Endothelial cell of umbilical vein (primary cell): Measurements from ENCODE around the gene GNG2. TPM values are rescaled to one million over a fixed set of nuclear protein-coding genes. Genes with fewer than 3 reads are reported as not detected.

ENCODE experiments used
- BruUV-seq: library from RNA; stranded (reverse); fragments of 400-500 nt; replicated peaks from 2 replicates; lab custom pipeline; 2021; lab: Mats Ljungman, UMichigan
- CTCF ChIA-PET: fragments of 300-600, 350-600 bp; sonication (Branson Sonifier 250); formaldehyde crosslinking; loops from one replicate; lab custom pipeline; 2021; ENCODE audit warnings: antibody characterized with exemption, inconsistent platforms; lab: Charles Lee
- POLR2A ChIA-PET: fragments of 300-600, 350-600 bp; sonication (Branson Sonifier 250); formaldehyde crosslinking; loops from one replicate; lab custom pipeline; 2021; ENCODE audit warnings: antibody characterized with exemption, inconsistent platforms; lab: Charles Lee
- DNase-seq: peaks from one replicate; pipeline ENCODE4 v3.0.0-alpha.2; 2011; ENCODE audit warnings: low read depth, low spot score
- FAIRE-seq: peaks from 2 replicates; lab custom pipeline; 2011; peaks lifted over from hg19 to GRCh38; lab: Jason Lieb, UNC
- H2AFZ ChIP-seq: 2 replicates; pipeline ENCODE4 v1.6.0; 2012; ENCODE audit warnings: low read depth, low read length, control low read depth, inconsistent platforms
- H3K27ac ChIP-seq: 2 replicates; pipeline ENCODE4 v1.5.1; 2011; ENCODE audit warnings: low read depth, mild to moderate bottlenecking, control low read depth, low read length, moderate library complexity; ENCODE audit not compliant: insufficient read depth
- H3K27me3 ChIP-seq, 2 experiments: 2 replicates each; pipeline versions ENCODE4 v1.6.0 to v1.6.1; 2011; ENCODE audit warnings: low read length in 2 of 2, mixed read lengths in 1 of 2; ENCODE audit not compliant: control insufficient read depth in 2 of 2, insufficient read depth in 2 of 2
- H3K36me3 ChIP-seq, 2 experiments: 2 replicates in 1 of 2; 3 replicates in 1 of 2; pipeline ENCODE4 v1.5.1; 2011; ENCODE audit warnings: low read length in 2 of 2, mild to moderate bottlenecking in 1 of 2, moderate library complexity in 1 of 2; ENCODE audit not compliant: control insufficient read depth in 2 of 2, insufficient read depth in 2 of 2; ENCODE audit errors: extremely low read depth in 1 of 2
- H3K4me1 ChIP-seq: 3 replicates; pipeline ENCODE4 v1.5.1; 2011; ENCODE audit warnings: mild to moderate bottlenecking, low read length; ENCODE audit not compliant: control insufficient read depth, insufficient read depth; ENCODE audit errors: extremely low read depth
- H3K4me2 ChIP-seq: 2 replicates; pipeline ENCODE4 v1.6.1; 2011; ENCODE audit warnings: low read length, control low read depth, mixed read lengths; ENCODE audit not compliant: insufficient read depth
- H3K4me3 ChIP-seq, 3 experiments: fragments of 200-600 bp in 1 of 3; sonication (generic), shearing (Covaris generic) in 1 of 3; replicated peaks in 1 of 3; 2 replicates each; pipeline ENCODE4 v1.5.1; 2011 to 2016; ENCODE audit warnings: control low read depth in 3 of 3, low read length in 3 of 3, mild to moderate bottlenecking in 2 of 3, inconsistent platforms in 1 of 3, low read depth in 1 of 3, moderate library complexity in 1 of 3; ENCODE audit not compliant: insufficient read depth in 1 of 3
- H3K79me2 ChIP-seq: 2 replicates; pipeline ENCODE4 v1.6.0; 2012; ENCODE audit warnings: low read length, inconsistent platforms; ENCODE audit not compliant: control insufficient read depth, insufficient read depth
- H3K9ac ChIP-seq: replicated peaks from 2 replicates; pipeline ENCODE3; 2011; ENCODE audit warnings: low read length, control low read depth; ENCODE audit not compliant: insufficient read depth; ENCODE audit errors: extremely low read depth
- H3K9me1 ChIP-seq: replicated peaks from 3 replicates; pipeline ENCODE4 v1.6.0; 2011; ENCODE audit warnings: mild to moderate bottlenecking, low read length; ENCODE audit not compliant: control insufficient read depth, insufficient read depth; ENCODE audit errors: extremely low read depth
- H3K9me3 ChIP-seq: replicated peaks from 2 replicates; pipeline ENCODE4 v1.5.1; 2012; ENCODE audit warnings: low read length, inconsistent platforms; ENCODE audit not compliant: control insufficient read depth, insufficient read depth
- H4K20me1 ChIP-seq: replicated peaks from 2 replicates; pipeline ENCODE3; 2011; ENCODE audit warnings: mild to moderate bottlenecking, low read length; ENCODE audit not compliant: control insufficient read depth, insufficient read depth; ENCODE audit errors: extremely low read depth
- EZH2 ChIP-seq: IDR thresholded peaks from 2 replicates; pipeline ENCODE4 v1.6.1; 2012; ENCODE audit warnings: borderline replicate concordance, low read depth, mild to moderate bottlenecking, moderate library complexity, low read length, inconsistent platforms; ENCODE audit not compliant: severe bottlenecking
- FOS ChIP-seq: IDR thresholded peaks from 2 replicates; pipeline ENCODE4 v1.6.1; 2011; ENCODE audit warnings: mild to moderate bottlenecking, low read length, moderate library complexity, borderline replicate concordance; ENCODE audit not compliant: insufficient read depth
- GATA2 ChIP-seq: IDR thresholded peaks from 2 replicates; pipeline ENCODE4 v1.7.0; 2011; ENCODE audit warnings: low read depth, mild to moderate bottlenecking, moderate library complexity, mixed read lengths, low read length; ENCODE audit not compliant: insufficient read length, insufficient read depth
- JUN ChIP-seq: IDR thresholded peaks from 2 replicates; pipeline ENCODE4 v1.6.1; 2011; ENCODE audit warnings: borderline replicate concordance, low read depth; ENCODE audit not compliant: insufficient read length, insufficient read depth
- MAX ChIP-seq: IDR thresholded peaks from 2 replicates; pipeline ENCODE4 v1.6.1; 2011; ENCODE audit not compliant: insufficient read depth, insufficient read length
- MYC ChIP-seq: IDR thresholded peaks from one replicate; pipeline ENCODE4 v1.6.1; 2011; ENCODE audit warnings: mild to moderate bottlenecking, low read depth, low read length
- POLR2A ChIP-seq: IDR thresholded peaks from 2 replicates; pipeline ENCODE4 v1.6.1; 2012; ENCODE audit warnings: low read depth, mild to moderate bottlenecking, control low read depth, low read length
- POLR2AphosphoS5 ChIP-seq: IDR thresholded peaks from 2 replicates; pipeline ENCODE4 v1.6.1; 2012; ENCODE audit warnings: low read depth, mild to moderate bottlenecking, control low read depth, low read length, moderate library complexity; ENCODE audit not compliant: insufficient read depth
- dilution Hi-C: fragments of 300-500 bp; cut with MboI; formaldehyde crosslinking; loops from one replicate; pipeline ENCODE4 v1.15.0; 2019; ENCODE audit warnings: low sequenced_read_pairs; ENCODE audit not compliant: extremely low pct_ligation_motif_present
- intact Hi-C: fragments of 100-400 bp; cut with micrococcal nuclease; formaldehyde crosslinking; loops from one replicate; pipeline ENCODE4 v1.10.0; 2022
- polyA plus RNA-seq, 4 experiments: library from polyadenylated mRNA; depleted of rRNA in 3 of 4; stranded (reverse) in 3 of 4; unstranded in 1 of 4; fragments of >200 nt; gene quantifications; 2 replicates each; pipeline versions ENCODE4 v1.2.1 to v1.2.3, GENCODE V29; 2011 to 2012; ENCODE audit warnings: missing spikeins in 1 of 4
- total RNA-seq: library from RNA; stranded (reverse); gene quantifications from 2 replicates; pipeline ENCODE4 v1.2.3, GENCODE V29; 2021
- TF ChIP-seq, protein P1 (sequence below), 2 donors: IDR thresholded peaks; 1 replicate in 1 of 2; 2 replicates in 1 of 2; pipeline ENCODE4 v1.5.1; 2011; ENCODE audit warnings: low read length in 2 of 2, mild to moderate bottlenecking in 2 of 2, moderate library complexity in 2 of 2, control low read depth in 1 of 2, inconsistent platforms in 1 of 2, low read depth in 1 of 2; ENCODE audit not compliant: insufficient read depth in 1 of 2; ENCODE audit errors: extremely low read depth in 1 of 2

GNG2 gene
- total and polyA plus RNA-seq, 2 donors (not counting 3 experiments of a cell fraction or from before 2014, with no cell fraction given), result not detected

DNA sequence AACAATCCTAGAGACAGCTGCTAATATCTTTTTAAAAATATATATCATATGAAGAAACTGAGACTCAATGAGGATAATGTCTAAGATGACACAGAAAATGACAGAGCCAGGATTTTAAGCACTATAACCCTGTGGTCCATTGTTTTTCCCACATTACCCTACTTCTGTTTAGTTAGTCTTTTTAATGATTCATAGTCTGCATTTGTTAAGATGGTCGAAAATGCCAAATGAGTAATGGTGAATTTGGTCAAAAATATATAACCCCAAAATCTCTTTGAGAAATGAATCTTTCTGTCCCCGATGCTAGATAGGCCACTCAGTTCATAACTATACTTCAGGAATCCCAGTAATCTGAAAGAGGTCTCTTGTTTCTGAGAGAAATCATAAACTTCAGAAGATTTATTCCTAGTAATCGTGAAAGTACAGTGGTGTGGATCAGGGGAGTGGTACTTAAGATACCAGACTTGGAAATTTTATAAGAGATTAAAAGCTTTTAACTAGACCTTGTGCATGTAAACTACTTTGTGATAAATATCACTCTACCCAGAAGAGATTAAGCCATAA, 139.7 kb downstream of the GNG2 start:
- Histone ChIP-seq H3K4me1 (peaks cover 17% of the 10 kb centered on the region), H3K27ac (no peak overlapping the region), H3K9ac (no peak overlapping the region), H3K4me2 (no peak overlapping the region), H4K20me1 (no peaks in the 10 kb centered on the region), H3K36me3 (peaks cover 13 to 33% of the 10 kb centered on the region in 2 experiments), H3K9me1 (no peaks in the 10 kb centered on the region), H2AFZ (no peak overlapping the region), H3K79me2 (peaks cover 12% of the 10 kb centered on the region), H3K27me3 (no peaks in the 10 kb centered on the region), H3K9me3 (no peaks in the 10 kb centered on the region), H3K4me3 (no peak overlapping the region)
- intact Hi-C loops (no loop called here), dilution Hi-C loops (no loop called here)
- POLR2A ChIA-PET, result no interaction called here
- DNase-seq (no peak), FAIRE-seq (no peak)
- CTCF ChIA-PET, result no interaction called here
- BruUV-seq, result no TSS peak
- TF ChIP-seq FOS (no peak), POLR2AphosphoS5 (no peak), EZH2 (no peak), GATA2 (no peak), POLR2A (no peak), MAX (no peak), JUN (no peak), MYC (no peak)
- TF ChIP-seq, protein P1, sequence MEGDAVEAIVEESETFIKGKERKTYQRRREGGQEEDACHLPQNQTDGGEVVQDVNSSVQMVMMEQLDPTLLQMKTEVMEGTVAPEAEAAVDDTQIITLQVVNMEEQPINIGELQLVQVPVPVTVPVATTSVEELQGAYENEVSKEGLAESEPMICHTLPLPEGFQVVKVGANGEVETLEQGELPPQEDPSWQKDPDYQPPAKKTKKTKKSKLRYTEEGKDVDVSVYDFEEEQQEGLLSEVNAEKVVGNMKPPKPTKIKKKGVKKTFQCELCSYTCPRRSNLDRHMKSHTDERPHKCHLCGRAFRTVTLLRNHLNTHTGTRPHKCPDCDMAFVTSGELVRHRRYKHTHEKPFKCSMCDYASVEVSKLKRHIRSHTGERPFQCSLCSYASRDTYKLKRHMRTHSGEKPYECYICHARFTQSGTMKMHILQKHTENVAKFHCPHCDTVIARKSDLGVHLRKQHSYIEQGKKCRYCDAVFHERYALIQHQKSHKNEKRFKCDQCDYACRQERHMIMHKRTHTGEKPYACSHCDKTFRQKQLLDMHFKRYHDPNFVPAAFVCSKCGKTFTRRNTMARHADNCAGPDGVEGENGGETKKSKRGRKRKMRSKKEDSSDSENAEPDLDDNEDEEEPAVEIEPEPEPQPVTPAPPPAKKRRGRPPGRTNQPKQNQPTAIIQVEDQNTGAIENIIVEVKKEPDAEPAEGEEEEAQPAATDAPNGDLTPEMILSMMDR (IDR thresholded peaks at IDR 0.05; ENCODE audit: extremely low read depth in 1 of 2, insufficient read depth in 1 of 2, low read depth in 1 of 2, low read length in 2 of 2), result no peak
